ENCODE measurements around the gene CRTC1.

The CRTC1 gene

DNA sequence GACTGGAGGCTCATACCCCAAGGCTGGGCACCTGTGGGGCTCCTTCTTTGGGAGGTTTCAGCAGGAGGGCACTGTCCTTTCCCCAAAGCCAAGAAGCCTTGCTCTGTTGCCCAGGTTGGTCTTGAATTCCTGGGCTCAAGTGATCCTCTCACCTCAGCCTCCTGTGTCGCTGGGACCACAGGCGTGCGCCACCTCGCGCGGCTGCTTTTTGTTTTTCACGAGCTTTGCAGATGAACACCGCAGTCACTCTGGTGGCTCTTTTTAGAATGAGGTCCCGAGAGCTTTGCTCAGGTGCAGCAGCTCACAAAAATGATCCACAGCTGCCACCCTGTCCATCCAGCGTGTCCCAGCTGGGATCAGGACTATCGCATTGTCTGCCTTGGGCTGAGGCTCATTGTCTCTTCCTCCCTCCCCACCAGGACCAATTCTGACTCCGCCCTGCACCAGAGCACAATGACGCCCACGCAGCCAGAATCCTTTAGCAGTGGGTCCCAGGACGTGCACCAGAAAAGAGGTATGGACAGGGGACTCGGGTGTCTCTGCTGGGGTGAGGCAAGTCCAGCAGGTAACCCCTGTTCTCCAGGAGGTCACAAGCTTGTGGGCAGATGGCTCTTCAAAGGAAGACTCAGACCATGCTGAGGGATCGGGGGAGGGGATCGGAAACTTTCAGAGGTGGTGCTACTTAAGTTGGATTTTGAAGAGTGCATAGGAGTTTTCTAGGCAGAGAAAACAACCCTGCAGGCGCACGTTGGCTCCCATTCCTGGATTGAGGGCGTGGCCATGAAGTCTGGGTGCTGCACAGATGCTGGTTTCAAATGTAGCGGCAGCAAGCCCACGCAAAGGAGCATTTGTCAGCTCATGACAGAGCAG lies 66.1 kb downstream of the CRTC1 start:
- DNase-seq = no peak
- Mint-ChIP-seq H3K9me3 (no peaks in the 10 kb centered on the region), H3K4me1 (no peaks in the 10 kb centered on the region), H3K27ac (peak overlapping the region in 1 of 2 donors; percentile 61), H3K4me3 (no peak overlapping the region), H3K27me3 (no peaks in the 10 kb centered on the region)
- ATAC-seq = no peak

DNA sequence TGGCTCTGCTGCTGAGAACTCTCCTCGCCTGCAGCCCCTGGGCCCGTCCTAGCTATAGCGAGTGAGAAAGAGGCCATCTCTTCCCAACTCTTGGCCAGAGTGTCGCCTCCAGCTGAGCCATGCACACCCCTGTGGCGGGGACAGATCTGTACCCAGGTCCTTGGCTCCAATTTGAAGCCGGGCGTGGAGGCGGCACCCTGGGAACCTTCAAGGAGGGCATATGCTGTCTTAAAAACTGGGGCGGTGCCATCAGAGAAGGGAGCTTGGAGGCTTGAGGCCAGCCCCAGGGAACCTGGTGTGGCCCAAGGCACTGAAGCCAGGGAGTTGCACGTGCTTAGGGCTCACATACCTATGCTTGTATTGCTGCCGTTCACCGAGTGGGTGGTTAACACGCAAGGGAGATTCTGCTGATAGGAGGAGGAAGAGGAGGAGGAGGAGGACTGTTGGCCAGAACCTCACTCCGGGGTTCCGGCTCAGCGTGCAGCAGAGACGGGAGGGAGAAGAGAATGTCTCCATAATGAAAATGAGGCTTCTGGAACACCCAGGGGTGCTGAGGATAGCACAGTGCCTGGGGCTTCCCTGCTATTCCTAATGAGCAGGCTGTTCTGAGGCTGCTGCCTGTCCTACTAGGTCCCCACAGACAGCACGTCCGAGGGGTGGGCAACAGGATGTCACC lies 67.0 kb downstream of the CRTC1 start:
- Mint-ChIP-seq H3K4me1 (no peaks in the 10 kb centered on the region), H3K27ac (peak overlapping the region in 1 of 2 donors; percentile 96), H3K4me3 (no peak overlapping the region), H3K27me3 (no peaks in the 10 kb centered on the region), H3K9me3 (no peaks in the 10 kb centered on the region)
- ATAC-seq (no peak), DNase-seq (no peak)

DNA sequence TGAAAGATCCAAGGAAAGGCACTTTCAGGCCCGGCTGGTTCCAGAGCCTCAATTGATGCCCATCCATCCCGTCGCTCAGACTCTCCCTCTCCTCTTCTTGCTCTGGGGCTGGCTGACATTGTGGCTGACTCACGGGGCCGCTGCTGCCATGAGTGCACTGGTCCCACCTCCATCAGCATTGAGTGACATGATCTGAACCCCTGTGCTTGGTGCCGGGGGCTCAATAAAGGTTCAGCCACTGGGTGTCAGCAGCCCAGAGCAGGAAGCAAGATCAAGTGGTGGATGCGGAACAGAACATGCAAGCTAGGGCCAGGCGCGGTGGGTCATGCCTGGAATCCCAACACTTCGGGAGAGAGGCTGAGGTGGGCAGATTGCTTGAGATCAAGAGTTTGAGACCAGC lies 68.1 kb downstream of the CRTC1 start:
- no peaks in the 10 kb centered on the region for H3K4me1 Mint-ChIP-seq
- DNase-seq (no peak), ATAC-seq (no peak)
- H3K27me3 Mint-ChIP-seq = no peaks in the 10 kb centered on the region
- no peak overlapping the region for H3K27ac Mint-ChIP-seq
- no peak overlapping the region for H3K4me3 Mint-ChIP-seq
- H3K9me3 Mint-ChIP-seq = no peaks in the 10 kb centered on the region

GRCh38 chr19:18754501-18754900 lies 71.0 kb downstream of the CRTC1 start:
- no peaks in the 10 kb centered on the region for H3K4me1 Mint-ChIP-seq
- no peak overlapping the region for H3K27ac Mint-ChIP-seq
- no peak overlapping the region for H3K4me3 Mint-ChIP-seq
- H3K9me3 Mint-ChIP-seq = no peaks in the 10 kb centered on the region
- no peaks in the 10 kb centered on the region for H3K27me3 Mint-ChIP-seq
- ATAC-seq (no peak), DNase-seq (no peak)

GRCh38 chr19:18756896-18757295 lies 73.4 kb downstream of the CRTC1 start:
- H3K27me3 Mint-ChIP-seq = no peaks in the 10 kb centered on the region
- ATAC-seq = no peak
- no peak overlapping the region for H3K27ac Mint-ChIP-seq

GRCh38 chr19:18759304-18759994 lies 76.0 kb downstream of the CRTC1 start:
- ATAC-seq = peak; percentile 22
- Mint-ChIP-seq H3K9me3 (no peaks in the 10 kb centered on the region), H3K4me3 (no peak overlapping the region), H3K27ac (no peak overlapping the region), H3K27me3 (no peaks in the 10 kb centered on the region), H3K4me1 (no peaks in the 10 kb centered on the region)
- no peak for DNase-seq

More at GRCh38 chr19:18756896-18757295, 73.4 kb downstream of the CRTC1 start:
- H3K9me3 Mint-ChIP-seq = no peaks in the 10 kb centered on the region
- no peak for DNase-seq
- no peaks in the 10 kb centered on the region for H3K4me1 Mint-ChIP-seq
- H3K4me3 Mint-ChIP-seq = no peak overlapping the region

DNA sequence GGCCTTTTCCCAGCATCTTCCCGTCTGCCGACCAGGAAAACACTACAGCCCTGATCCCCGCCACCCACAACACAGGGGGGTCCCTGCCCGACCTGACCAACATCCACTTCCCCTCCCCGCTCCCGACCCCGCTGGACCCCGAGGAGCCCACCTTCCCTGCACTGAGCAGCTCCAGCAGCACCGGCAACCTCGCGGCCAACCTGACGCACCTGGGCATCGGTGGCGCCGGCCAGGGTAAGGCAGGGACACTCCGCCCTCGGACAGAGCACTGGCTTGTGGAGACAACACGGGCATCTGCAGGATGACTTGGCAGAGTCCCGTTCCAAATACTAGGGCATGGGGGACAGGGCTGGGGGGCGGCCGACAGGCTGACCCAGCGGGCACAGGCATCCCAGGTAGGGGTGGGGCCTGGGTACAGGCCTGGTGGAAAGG lies 76.5 kb downstream of the CRTC1 start:
- DNase-seq (no peak), ATAC-seq (peak; percentile 36)
- no peaks in the 10 kb centered on the region for H3K4me1 Mint-ChIP-seq
- H3K27ac Mint-ChIP-seq = no peak overlapping the region
- H3K27me3 Mint-ChIP-seq = no peaks in the 10 kb centered on the region
- no peaks in the 10 kb centered on the region for H3K9me3 Mint-ChIP-seq
- H3K4me3 Mint-ChIP-seq = no peak overlapping the region

DNA sequence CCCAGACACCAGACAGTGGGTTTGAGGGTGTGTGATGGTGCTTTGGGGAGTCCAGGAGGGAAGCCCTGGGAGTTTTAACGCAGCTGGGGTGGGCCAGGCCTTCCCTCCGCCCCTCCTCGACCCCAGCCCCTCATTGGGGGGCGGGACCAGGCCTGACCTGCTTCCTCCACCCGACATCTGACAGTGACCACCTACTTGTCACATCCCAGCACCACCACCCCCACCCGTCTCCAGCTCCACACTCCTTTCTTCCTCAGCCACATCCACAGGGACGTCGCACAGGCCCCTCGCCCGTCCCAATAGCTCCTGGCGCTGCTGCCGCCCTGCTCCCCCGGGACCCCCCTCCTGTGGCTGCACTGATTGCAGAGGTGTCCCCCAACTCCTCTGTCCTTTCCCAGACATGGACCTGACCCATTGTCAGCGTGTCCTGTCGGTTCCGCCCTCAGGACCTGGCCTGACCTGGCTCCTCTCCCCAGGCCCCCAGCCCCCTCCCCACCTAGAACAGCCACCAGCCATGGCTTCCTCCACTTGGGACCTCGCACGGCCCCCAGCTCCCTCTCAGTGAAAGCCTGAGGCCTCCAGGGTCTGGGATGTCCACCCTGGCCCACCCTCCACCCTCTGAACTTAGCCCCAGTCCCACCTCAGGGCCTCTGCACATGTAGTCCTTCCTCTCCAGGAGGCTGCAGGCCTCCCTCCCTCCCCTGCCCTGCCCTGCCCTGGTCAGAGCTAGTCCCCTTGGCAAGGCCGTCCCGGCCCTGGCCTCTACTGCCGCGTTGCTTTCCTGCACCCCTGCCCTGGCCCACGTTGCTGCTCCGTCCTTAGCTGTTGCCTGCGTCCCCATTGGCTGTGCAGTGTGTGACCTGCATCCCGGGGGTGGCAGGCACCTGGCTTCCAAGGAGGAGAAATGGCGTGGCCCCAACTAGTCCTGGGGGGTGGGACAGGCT lies 77.2 kb downstream of the CRTC1 start:
- Mint-ChIP-seq H3K4me1 (no peaks in the 10 kb centered on the region), H3K4me3 (no peak overlapping the region), H3K27me3 (no peaks in the 10 kb centered on the region), H3K27ac (peak overlapping the region in 1 of 2 donors; percentile 19), H3K9me3 (no peaks in the 10 kb centered on the region)
- DNase-seq (no peak), ATAC-seq (no peak)

DNA sequence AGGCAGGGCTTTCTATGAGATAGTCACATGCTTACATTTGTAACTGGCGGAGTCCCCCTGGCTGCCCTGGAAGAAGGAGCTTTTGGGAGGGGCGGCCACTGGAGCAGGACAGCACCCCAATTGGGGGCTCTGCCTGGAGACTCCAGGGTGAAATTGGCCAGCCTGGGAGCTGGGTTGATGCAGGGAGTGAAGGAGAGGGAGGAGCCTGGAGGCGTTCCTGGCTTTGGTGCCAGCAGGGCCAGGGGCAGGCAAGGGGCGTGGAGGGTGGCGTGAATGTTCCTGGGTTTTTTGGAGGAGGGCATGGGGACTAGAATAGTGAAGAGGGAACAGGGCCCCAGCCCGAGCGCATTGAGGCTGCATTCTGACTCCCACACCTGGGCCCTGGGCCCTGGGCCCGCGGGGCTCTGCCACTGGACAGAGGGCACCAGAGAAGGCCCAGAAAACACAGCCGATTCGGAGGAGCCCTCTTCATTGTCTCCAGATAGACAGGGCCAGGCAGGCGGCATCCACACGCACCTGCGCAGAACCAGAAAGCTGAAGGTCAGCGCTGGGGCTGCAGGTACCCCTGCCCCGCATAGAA lies 78.1 kb downstream of the CRTC1 start:
- Mint-ChIP-seq H3K9me3 (no peaks in the 10 kb centered on the region), H3K27me3 (no peaks in the 10 kb centered on the region), H3K4me1 (no peaks in the 10 kb centered on the region), H3K4me3 (no peak overlapping the region), H3K27ac (peak overlapping the region in 1 of 2 donors; percentile 61)
- ATAC-seq (no peak), DNase-seq (no peak)

- no peak for DNase-seq
- peak overlapping the region in 1 of 2 donors; percentile 61 for H3K27ac Mint-ChIP-seq
- H3K27me3 Mint-ChIP-seq = no peaks in the 10 kb centered on the region
- H3K9me3 Mint-ChIP-seq = no peaks in the 10 kb centered on the region
- no peak for ATAC-seq
- no peaks in the 10 kb centered on the region for H3K4me1 Mint-ChIP-seq
- H3K4me3 Mint-ChIP-seq = no peak overlapping the region
Observed at GRCh38 chr19:18762125-18763023, 78.9 kb downstream of the CRTC1 start.

DNA sequence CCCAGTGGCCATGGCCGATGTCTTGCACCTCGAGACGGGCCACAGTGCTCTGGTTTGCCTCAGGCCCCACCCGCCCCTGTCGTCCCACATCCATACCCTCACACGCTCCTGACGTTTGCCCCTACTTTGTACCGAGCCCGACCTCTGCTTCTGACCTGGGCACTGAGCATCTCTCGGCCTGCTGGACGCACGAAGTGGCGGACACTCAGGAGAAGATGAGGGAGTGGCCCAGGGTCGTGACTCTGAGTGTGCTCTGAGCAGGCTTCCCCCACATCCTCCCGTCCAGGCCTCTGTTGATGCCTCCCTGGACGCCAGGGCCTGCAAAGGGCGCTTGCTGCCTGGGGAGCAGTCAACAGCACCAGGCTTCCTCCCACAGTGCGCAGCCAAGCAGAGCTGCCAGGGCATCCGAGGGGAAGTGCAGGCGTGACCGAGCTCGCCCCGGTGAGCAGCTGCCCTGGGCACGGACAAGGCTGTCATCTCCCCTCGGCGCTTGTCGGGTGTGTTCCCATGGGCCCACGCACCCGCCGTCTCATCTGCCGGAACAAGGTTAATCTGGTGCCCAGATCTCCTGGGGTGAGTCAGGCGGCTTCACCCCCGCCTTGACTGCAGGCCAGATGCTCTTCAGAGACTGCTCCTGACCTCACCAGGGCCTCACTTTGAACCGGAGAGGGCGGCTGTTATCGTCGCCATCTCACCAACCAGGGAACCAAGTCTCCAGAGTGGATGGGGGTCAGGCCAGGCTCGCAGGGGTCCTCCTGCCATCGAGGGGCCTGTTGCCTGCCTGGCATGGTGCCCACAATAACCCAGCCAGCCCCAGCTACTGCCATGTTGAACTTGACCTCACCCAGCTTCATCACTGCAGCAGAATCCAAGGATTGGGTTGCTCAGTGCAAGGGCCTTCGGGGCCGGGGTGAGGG lies 80.5 kb downstream of the CRTC1 start:
- DNase-seq = no peak
- H3K4me1 Mint-ChIP-seq = no peaks in the 10 kb centered on the region
- no peak overlapping the region for H3K4me3 Mint-ChIP-seq
- H3K27me3 Mint-ChIP-seq = no peaks in the 10 kb centered on the region
- ATAC-seq = no peak
- no peaks in the 10 kb centered on the region for H3K9me3 Mint-ChIP-seq
- no peak overlapping the region for H3K27ac Mint-ChIP-seq

DNA sequence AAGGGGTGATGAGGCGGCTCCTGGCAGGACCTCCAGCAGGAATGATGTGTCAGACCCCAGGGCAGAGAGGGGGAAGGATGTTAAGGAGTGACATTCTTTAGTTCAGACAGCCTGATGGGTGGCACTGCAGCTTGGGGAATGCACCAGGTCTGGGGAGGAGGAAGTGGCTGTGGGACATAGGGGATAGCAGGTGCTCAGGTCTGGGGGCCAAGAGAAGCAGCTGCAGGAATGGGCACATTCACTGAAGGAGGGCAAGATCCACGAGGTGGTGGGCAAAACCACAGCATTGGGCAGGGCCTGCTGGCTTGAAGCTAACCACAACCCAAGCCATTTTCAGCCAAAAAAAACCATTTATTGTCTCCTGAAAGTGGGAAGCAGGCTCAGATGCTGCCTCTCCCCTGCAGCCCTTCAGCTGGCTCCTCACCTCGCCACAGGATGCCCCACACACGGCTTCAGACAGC lies 81.1 kb downstream of the CRTC1 start:
- no peak for ATAC-seq
- H3K27ac Mint-ChIP-seq = no peak overlapping the region
- H3K27me3 Mint-ChIP-seq = no peaks in the 10 kb centered on the region
- H3K4me1 Mint-ChIP-seq = no peaks in the 10 kb centered on the region
- no peaks in the 10 kb centered on the region for H3K9me3 Mint-ChIP-seq
- DNase-seq = no peak
- no peak overlapping the region for H3K4me3 Mint-ChIP-seq

GRCh38 chr19:18765224-18765623 lies 81.7 kb downstream of the CRTC1 start:
- Mint-ChIP-seq H3K27ac (peak overlapping the region in 1 of 2 donors; percentile 63), H3K9me3 (no peaks in the 10 kb centered on the region), H3K4me3 (no peak overlapping the region), H3K27me3 (no peaks in the 10 kb centered on the region), H3K4me1 (no peaks in the 10 kb centered on the region)
- no peak for ATAC-seq
- no peak for DNase-seq

Data from stimulated activated naive CD8-positive, alpha-beta T cell treated with anti-CD3 and anti-CD28 coated beads, Interleukin-15, amount 100 ng/mL, for 72 hours (primary cell).